Fibroblast of gingiva (primary cell): Measurements from ENCODE around the gene LHPP.

Experiments
- DNase-seq: peaks from one replicate; pipeline ENCODE4 v3.0.0-alpha.2; 2011; ENCODE audit warnings: low read depth

Gene LHPP

GRCh38 chr10:124595143-124595883 lies 133.7 kb downstream of the LHPP start:
- no peak for DNase-seq

- DNase-seq, result no peak
These were observed 134.6 kb downstream of the LHPP start for GRCh38 chr10:124596116-124596785.

- DNase-seq, result no peak
These were observed 135.6 kb downstream of the LHPP start for GRCh38 chr10:124596962-124597845.

- DNase-seq, result no peak
These were observed 136.2 kb downstream of the LHPP start for GRCh38 chr10:124597846-124598165.

DNA sequence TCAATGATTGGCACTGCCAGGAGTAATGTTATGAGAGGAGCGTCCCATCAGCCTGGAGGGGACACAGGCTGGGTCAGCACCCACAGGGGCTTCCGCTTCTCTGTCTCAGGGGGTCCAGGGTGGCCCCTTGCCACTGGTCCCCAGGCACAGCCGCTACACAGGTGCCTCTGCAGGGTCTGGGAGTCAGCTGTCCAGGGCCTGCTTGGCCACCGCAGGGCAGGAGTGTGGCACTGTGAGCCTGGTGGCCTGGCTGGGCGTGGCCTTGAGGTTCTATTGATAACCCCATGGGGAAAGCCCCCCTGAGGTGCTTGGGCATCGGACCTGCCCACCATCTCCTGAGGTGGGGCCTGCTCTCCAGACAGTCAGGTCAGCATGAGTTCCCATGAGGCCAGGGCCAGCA lies 136.6 kb downstream of the LHPP start:
- DNase-seq, result no peak

- DNase-seq, result no peak
These were observed 137.4 kb downstream of the LHPP start for GRCh38 chr10:124598773-124599587.

DNA sequence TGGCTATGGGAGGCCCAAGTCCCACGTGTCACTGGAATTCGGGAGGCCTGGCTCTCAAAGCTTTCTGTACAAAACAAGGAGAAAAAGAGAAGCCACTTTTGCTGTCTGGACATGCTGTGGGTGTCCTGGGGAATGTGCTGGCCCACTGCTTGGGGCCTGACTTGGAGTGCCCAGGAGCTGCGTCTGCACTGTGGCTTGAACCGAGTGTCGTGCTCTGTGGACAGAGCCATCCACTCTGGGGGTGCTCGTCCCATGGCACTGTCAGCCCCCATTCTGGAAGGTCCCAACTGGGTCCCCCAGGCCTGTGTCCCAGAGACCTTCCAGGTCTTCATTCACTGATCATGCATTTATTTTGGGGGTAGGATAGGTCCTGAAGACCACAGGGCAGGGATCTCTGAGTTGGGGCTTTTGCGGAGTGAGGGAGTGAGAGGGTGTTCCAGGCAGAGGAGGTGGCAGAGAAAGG lies 138.0 kb downstream of the LHPP start:
- no peak for DNase-seq

DNA sequence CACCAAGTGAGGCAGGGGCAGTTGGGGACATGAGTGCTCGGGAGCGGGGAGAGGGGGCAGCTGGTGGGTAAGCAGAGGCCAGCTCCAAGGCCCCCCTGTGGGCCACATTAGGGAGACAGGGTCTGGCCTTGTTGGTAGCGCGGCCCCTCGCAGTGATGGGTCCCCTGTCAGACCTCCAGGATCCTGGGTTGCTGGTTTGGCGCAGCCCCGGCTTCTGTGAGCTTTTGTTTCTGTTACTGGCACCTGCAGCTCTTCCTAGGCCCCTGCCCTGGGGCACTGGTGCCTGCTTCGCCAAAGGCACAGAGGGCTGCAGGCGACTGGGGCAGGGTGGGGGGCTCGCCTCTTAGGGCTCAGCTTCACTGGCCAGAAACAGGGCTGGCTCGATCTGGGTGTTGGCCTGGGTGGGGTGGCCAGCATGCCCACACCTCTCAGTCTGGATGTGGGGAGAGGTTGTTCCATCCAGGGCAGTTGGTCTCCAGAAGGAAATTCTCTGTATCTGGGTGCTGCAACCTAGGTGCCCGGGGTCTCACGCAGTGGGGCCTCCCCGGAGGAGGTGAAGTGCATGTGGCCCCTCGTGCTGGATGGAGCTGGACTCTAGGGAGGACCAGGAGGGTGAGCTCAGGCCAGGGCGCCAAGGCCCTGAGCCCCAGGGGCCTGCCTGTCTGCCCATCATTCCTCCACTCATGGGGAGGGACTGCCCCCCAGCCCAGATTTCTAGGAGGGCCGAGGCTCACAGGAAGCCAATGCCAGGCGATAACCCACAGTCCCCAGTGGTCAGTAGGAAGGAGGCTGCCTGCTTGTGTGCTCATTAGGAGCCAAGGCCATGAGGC lies 138.6 kb downstream of the LHPP start:
- DNase-seq, result no peak

DNA sequence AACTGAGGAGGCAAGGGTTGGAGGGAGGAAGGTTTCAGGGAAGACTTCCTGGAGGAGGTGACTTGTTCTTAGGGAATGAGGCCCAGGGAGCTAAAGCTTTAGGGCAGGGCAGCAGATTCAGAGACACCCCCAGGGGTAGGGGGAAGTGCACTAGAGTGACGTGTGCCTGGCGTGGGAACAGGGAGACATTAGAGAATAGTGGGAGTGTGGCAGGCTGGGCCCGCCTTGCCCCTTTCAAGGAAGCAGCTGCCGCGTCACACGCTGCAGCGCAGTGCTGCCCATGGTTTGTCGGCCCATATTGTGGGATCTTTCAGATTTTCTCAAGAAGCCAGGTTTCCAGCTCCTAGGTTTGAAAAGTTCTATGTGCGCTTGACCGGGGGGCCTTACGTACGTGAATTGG lies 139.4 kb downstream of the LHPP start:
- DNase-seq, result no peak

GRCh38 chr10:124601431-124602120 lies 140.0 kb downstream of the LHPP start:
- DNase-seq, result no peak

GRCh38 chr10:124602121-124602561 lies 140.5 kb downstream of the LHPP start:
- no peak for DNase-seq

DNA sequence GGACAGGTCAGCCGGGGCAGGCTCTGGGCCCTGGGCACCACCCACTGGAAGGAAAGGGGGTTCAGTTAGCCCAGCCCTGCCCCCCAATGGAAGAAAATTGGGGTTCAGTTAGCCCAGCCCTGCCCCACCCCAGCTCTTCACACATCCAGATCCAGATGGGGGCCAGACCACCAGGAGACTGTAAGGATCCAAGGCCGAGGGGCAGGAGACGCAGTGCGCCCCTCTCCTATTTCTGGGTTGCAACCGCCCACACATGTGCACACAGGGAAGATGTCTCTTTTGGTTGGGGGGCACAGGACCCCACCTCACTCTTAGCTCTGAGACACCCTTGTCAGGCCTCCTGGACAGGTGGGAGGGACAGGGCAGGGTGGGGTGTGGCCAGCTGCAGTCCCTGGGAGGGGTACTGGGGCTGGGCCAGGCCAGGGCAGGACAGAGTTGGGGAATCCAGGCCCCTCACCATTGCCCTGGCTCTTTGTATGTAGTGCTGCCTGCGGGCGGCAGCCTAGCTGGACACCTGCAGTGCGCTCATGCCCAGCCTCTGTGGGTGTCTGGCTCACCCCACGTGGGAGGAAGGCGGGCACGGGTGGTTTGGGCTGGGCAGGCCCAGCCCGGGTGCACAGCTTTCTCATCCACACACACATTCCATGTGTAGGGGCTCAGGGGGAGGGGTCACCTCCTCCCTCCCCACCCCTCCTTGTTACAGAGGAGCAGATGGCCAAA lies 141.2 kb downstream of the LHPP start:
- DNase-seq, result no peak

DNA sequence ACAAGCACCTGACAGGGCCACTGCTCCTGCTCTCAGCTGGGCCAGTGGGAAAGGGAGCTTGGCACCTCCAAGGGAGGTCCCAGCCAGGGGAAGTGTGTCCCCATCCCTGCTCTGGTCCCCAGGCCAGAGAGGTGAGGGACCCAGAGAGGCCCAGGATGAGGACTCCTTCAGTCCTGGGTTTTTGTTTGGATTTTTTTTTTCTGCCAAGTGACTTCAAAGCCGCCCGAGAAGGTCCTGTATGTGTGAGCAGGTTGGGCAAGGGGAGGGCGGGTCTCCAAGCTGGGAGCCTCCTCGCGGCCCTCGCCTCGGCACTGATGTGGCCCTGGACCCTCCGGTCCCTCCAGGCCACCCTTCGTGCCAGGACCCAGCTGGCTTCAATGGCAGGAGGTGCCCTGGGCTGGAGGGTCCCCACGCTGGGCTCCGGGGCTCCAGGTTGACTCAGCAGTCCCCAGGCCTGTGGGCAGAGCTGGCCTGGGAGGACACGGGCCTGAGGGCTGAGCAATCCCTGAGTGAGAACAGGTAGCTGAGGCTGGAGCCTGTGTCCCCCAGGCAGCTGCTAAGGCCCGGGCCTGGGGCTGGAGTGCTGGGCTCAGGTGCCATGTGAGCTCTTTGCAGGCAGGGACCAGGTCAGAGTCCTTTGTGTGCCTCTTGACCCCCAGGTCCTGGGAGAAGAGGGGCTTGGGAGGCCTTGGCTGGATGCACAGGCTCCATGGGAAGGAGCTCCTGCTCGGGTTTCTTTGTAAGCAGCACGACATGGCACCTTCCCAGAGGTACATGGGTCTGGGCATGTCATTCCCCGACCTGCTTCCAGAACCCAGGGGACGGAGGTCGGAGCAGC lies 142.0 kb downstream of the LHPP start:
- DNase-seq, result no peak

GRCh38 chr10:124604214-124605000 lies 142.8 kb downstream of the LHPP start:
- no peak for DNase-seq

GRCh38 chr10:124605001-124605370 lies 143.4 kb downstream of the LHPP start:
- no peak for DNase-seq

DNA sequence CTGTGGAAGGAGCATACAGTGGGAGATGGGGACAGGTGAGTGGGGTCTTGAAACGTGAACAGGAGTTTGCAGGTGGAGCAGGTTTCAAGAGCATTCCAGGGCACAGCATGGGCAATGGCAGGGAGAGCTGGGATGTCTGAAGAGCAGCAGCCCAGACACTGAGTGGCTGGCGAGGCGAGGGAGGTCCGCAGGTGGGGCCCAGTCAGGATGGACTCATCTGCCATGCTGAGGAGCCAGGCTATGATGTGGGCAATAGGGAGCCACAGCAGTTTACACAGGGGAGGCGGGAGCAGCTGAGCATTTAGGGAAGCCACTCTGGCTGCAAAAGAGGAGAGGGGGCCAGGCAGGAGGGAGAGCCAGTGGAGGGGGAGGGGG lies 143.8 kb downstream of the LHPP start:
- no peak for DNase-seq

- no peak for DNase-seq
These were observed 144.5 kb downstream of the LHPP start for GRCh38 chr10:124605856-124606812.
